H9 (cell line): Measurements from ENCODE around the gene WDPCP. TPM values are rescaled to one million over a fixed set of nuclear protein-coding genes. Genes with fewer than 3 reads are reported as not detected.

ENCODE experiments used
- DNase-seq: peaks from one replicate; pipeline ENCODE4 v3.0.0-alpha.2; 2017
- H2AFZ ChIP-seq: one replicate; pipeline ENCODE4 v1.6.1; 2013; ENCODE audit warnings: mild to moderate bottlenecking, low read length, control low read depth, moderate library complexity
- H2AK5ac ChIP-seq: 2 replicates; pipeline ENCODE4 v1.6.1; 2013; ENCODE audit warnings: low read length, control low read depth, mixed read lengths; ENCODE audit not compliant: insufficient read length
- H2BK120ac ChIP-seq: one replicate; pipeline ENCODE4 v1.6.1; 2013; ENCODE audit warnings: low read depth, mild to moderate bottlenecking, low read length, control low read depth, inconsistent platforms; ENCODE audit not compliant: poor library complexity, severe bottlenecking
- H2BK12ac ChIP-seq: 2 replicates; pipeline ENCODE4 v1.6.1; 2013; ENCODE audit warnings: low read length, control low read depth, mixed read lengths, low read depth; ENCODE audit not compliant: insufficient read length
- H2BK15ac ChIP-seq: 2 replicates; pipeline ENCODE4 v1.6.1; 2013; ENCODE audit warnings: low read depth, low read length, control low read depth
- H2BK20ac ChIP-seq: one replicate; pipeline ENCODE4 v1.6.1; 2013; ENCODE audit warnings: low read depth, mild to moderate bottlenecking, low read length, control low read depth, inconsistent platforms; ENCODE audit not compliant: poor library complexity, severe bottlenecking
- H2BK5ac ChIP-seq: 2 replicates; pipeline ENCODE4 v1.6.1; 2013; ENCODE audit warnings: low read length, control low read depth, mixed read lengths; ENCODE audit not compliant: insufficient read length
- H3K14ac ChIP-seq: 2 replicates; pipeline ENCODE4 v1.6.1; 2013; ENCODE audit warnings: low read length, control low read depth; ENCODE audit not compliant: insufficient read depth
- H3K18ac ChIP-seq: 2 replicates; pipeline ENCODE4 v1.6.1; 2013; ENCODE audit warnings: low read depth, mild to moderate bottlenecking, mixed read lengths, low read length, control low read depth; ENCODE audit not compliant: insufficient read length
- H3K23ac ChIP-seq: 2 replicates; pipeline ENCODE4 v1.6.1; 2013; ENCODE audit warnings: low read length, control low read depth, mixed read lengths, low read depth; ENCODE audit not compliant: insufficient read length
- H3K23me2 ChIP-seq: 2 replicates; pipeline ENCODE4 v1.6.1; 2013; ENCODE audit warnings: low read depth, mild to moderate bottlenecking, mixed read lengths, low read length, control low read depth; ENCODE audit not compliant: insufficient read length, poor library complexity, severe bottlenecking
- H3K27ac ChIP-seq: 2 replicates; pipeline ENCODE4 v1.5.1; 2013; ENCODE audit warnings: low read length, control low read depth, mixed read lengths, low read depth; ENCODE audit not compliant: insufficient read length
- H3K27me3 ChIP-seq: 2 replicates; pipeline ENCODE4 v1.6.1; 2013; ENCODE audit warnings: low read length, control low read depth, inconsistent platforms; ENCODE audit not compliant: insufficient read depth
- H3K4ac ChIP-seq: 2 replicates; pipeline ENCODE4 v1.6.1; 2013; ENCODE audit warnings: low read depth, mild to moderate bottlenecking, control low read depth, inconsistent platforms, low read length, moderate library complexity
- H3K4me1 ChIP-seq: 2 replicates; pipeline ENCODE4 v1.6.1; 2013; ENCODE audit warnings: low read length, control low read depth, inconsistent platforms; ENCODE audit not compliant: insufficient read depth
- H3K4me2 ChIP-seq: 2 replicates; pipeline ENCODE4 v1.6.1; 2013; ENCODE audit warnings: low read length, control low read depth, mixed read lengths; ENCODE audit not compliant: insufficient read length, insufficient read depth
- H3K56ac ChIP-seq: 2 replicates; pipeline ENCODE4 v1.6.1; 2013; ENCODE audit warnings: low read depth, mild to moderate bottlenecking, mixed read lengths, low read length, control low read depth; ENCODE audit not compliant: insufficient read length
- H3K79me1 ChIP-seq: 2 replicates; pipeline ENCODE4 v1.6.1; 2013; ENCODE audit warnings: low read depth, mild to moderate bottlenecking, moderate library complexity, low read length, control low read depth, inconsistent platforms; ENCODE audit not compliant: insufficient read depth, poor library complexity, severe bottlenecking
- H3K79me2 ChIP-seq: 2 replicates; pipeline ENCODE4 v1.6.1; 2013; ENCODE audit warnings: low read length, control low read depth, inconsistent platforms; ENCODE audit not compliant: insufficient read depth
- H3K9ac ChIP-seq: 2 replicates; pipeline ENCODE4 v1.6.1; 2013; ENCODE audit warnings: low read length, control low read depth, mixed read lengths; ENCODE audit not compliant: insufficient read length; ENCODE audit errors: extremely low read depth
- H3K9me3 ChIP-seq: one replicate; pipeline ENCODE4 v1.6.1; 2013; ENCODE audit warnings: low read depth, low read length, inconsistent platforms; ENCODE audit not compliant: control insufficient read depth
- H3T11ph ChIP-seq: one replicate; pipeline ENCODE4 v1.6.1; 2013; ENCODE audit warnings: mild to moderate bottlenecking, low read length, control low read depth, inconsistent platforms
- H4K20me1 ChIP-seq: one replicate; pipeline ENCODE4 v1.6.1; 2013; ENCODE audit not compliant: control insufficient read depth, insufficient read length, insufficient read depth
- H4K5ac ChIP-seq: 2 replicates; pipeline ENCODE4 v1.6.1; 2013; ENCODE audit warnings: low read depth, mild to moderate bottlenecking, mixed read lengths, low read length, control low read depth; ENCODE audit not compliant: insufficient read length
- H4K8ac ChIP-seq: replicated peaks from 2 replicates; pipeline ENCODE4 v1.6.1; 2013; ENCODE audit warnings: low read length, control low read depth, mixed read lengths, low read depth; ENCODE audit not compliant: insufficient read length
- H4K91ac ChIP-seq: 2 replicates; pipeline ENCODE4 v1.6.1; 2013; ENCODE audit warnings: low read depth, mild to moderate bottlenecking, moderate library complexity, mixed read lengths, low read length, control low read depth; ENCODE audit not compliant: insufficient read length
- H3K27ac Mint-ChIP-seq, 3 experiments: 2 replicates in 2 of 3; 3 replicates in 1 of 3; pipeline ENCODE4 v1.8.0; 2020 to 2021; ENCODE audit warnings: mixed read lengths in 3 of 3, mild to moderate bottlenecking in 1 of 3, moderate library complexity in 1 of 3
- H3K27me3 Mint-ChIP-seq: 2 replicates; pipeline ENCODE4 v1.8.0; 2021; ENCODE audit warnings: low read depth, mild to moderate bottlenecking, moderate library complexity, mixed read lengths
- H3K36me3 Mint-ChIP-seq, 3 experiments: 2 replicates in 2 of 3; 3 replicates in 1 of 3; pipeline ENCODE4 v1.8.0; 2020 to 2021; ENCODE audit warnings: low read depth in 3 of 3, mixed read lengths in 3 of 3; ENCODE audit not compliant: insufficient read depth in 1 of 3
- H3K4me1 Mint-ChIP-seq, 2 experiments: 2 replicates each; pipeline ENCODE4 v1.8.0; 2020; ENCODE audit warnings: mixed read lengths in 2 of 2
- H3K4me3 Mint-ChIP-seq, 2 experiments: 2 replicates in 1 of 2; 3 replicates in 1 of 2; pipeline ENCODE4 v1.8.0; 2020 to 2021; ENCODE audit warnings: mild to moderate bottlenecking in 2 of 2, mixed read lengths in 2 of 2, moderate library complexity in 1 of 2
- H3K9me3 Mint-ChIP-seq, 2 experiments: 2 replicates in 1 of 2; 3 replicates in 1 of 2; pipeline ENCODE4 v1.8.0; 2020; ENCODE audit warnings: mild to moderate bottlenecking in 2 of 2, mixed read lengths in 2 of 2, moderate library complexity in 1 of 2
- WGBS: extraction: QIAGEN DNeasy Blood & Tissue Kit; methylation state at CpG from one replicate; pipeline ENCODE4 v1.1.7; 2013; ENCODE audit warnings: missing lambda C conversion rate, low lambda C conversion rate, mixed read lengths; ENCODE audit not compliant: insufficient read length; ENCODE audit errors: extremely low coverage; 5-methylcytosine and 5-hydroxymethylcytosine counted together
- total RNA-seq: library from RNA; stranded (reverse); gene quantifications from 2 replicates; pipeline ENCODE4 v1.2.1, GENCODE V29; 2021
- TF ChIP-seq, protein P1 (sequence below): fragments of 200-600 bp; sonication (generic); conservative IDR thresholded peaks from 3 replicates; pipeline ENCODE4 v1.8.0; 2021; ENCODE audit warnings: antibody characterized with exemption, mild to moderate bottlenecking

The WDPCP gene
- total RNA-seq, 1 experiment from 2014 or later = 22.4 TPM

DNA sequence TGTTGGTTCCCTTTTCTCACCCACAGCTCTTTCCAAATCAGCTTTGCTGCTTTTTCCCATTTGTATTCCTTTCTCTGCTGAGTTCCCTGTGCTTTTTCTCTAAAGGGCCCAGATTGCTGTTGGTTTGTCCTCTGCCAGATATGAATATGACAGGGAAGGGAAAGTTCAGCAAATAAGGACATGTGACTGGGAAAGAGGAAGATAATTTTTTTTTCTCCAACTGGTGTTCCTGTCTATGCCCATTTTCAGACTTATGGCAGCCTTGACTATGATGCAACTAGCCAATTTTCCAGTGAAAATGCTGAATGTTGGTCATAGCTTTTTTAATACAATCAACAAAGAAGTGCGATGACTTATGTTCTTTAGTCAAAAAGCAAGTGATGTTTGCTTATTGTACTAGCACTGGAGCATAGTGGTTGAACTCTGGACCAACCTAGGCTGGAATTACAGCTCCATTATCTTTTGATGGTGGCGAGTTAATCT is 8.2 kb upstream of the WDPCP start:
- Histone ChIP-seq H3K4me2 (no peak overlapping the region), H4K91ac (no peak overlapping the region), H3K27me3 (no peaks in the 10 kb centered on the region), H3K14ac (no peak overlapping the region), H3K56ac (no peak overlapping the region), H3T11ph (no peak overlapping the region), H3K4ac (no peak overlapping the region), H3K23ac (no peak overlapping the region), H3K23me2 (no peaks in the 10 kb centered on the region), H4K5ac (no peak overlapping the region), H2BK12ac (no peak overlapping the region), H3K27ac (no peak overlapping the region), H2BK20ac (no peak overlapping the region), H3K9ac (no peak overlapping the region), H2BK15ac (no peak overlapping the region), H3K4me1 (no peaks in the 10 kb centered on the region), H3K18ac (no peak overlapping the region), H2BK120ac (no peak overlapping the region), H2BK5ac (no peak overlapping the region), H4K20me1 (no peaks in the 10 kb centered on the region), H2AK5ac (no peak overlapping the region), H3K9me3 (no peaks in the 10 kb centered on the region), H4K8ac (no peak overlapping the region), H3K79me2 (peaks cover 6% of the 10 kb centered on the region; the same call in 1 of the 2 replicates), H2AFZ (no peak overlapping the region), H3K79me1 (peaks cover 4% of the 10 kb centered on the region)
- TF ChIP-seq, protein P1, sequence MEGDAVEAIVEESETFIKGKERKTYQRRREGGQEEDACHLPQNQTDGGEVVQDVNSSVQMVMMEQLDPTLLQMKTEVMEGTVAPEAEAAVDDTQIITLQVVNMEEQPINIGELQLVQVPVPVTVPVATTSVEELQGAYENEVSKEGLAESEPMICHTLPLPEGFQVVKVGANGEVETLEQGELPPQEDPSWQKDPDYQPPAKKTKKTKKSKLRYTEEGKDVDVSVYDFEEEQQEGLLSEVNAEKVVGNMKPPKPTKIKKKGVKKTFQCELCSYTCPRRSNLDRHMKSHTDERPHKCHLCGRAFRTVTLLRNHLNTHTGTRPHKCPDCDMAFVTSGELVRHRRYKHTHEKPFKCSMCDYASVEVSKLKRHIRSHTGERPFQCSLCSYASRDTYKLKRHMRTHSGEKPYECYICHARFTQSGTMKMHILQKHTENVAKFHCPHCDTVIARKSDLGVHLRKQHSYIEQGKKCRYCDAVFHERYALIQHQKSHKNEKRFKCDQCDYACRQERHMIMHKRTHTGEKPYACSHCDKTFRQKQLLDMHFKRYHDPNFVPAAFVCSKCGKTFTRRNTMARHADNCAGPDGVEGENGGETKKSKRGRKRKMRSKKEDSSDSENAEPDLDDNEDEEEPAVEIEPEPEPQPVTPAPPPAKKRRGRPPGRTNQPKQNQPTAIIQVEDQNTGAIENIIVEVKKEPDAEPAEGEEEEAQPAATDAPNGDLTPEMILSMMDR = no peak
- DNase-seq = no peak
- Mint-ChIP-seq H3K36me3 (peaks cover 30 to 73% (median 71%) of the 10 kb centered on the region in 3 experiments), H3K4me1 (peaks cover 39 to 55% of the 10 kb centered on the region in 2 experiments), H3K27ac (peak overlapping the region in 2 of 3 experiments; percentile 3 to 91; a peak in 3 of 7 replicates), H3K27me3 (no peaks in the 10 kb centered on the region), H3K9me3 (no peaks in the 10 kb centered on the region), H3K4me3 (no peak overlapping the region)
- no CpG with 5 or more reads among the region's 2 CpGs for WGBS
